CD8-positive, alpha-beta memory T cell (primary cell): ENCODE results near the gene PHF1. TPM values are rescaled to one million over a fixed set of nuclear protein-coding genes. Genes with fewer than 3 reads are reported as not detected.
A peak's percentile ranks its signal among the peaks of the same experiment; 100 is the strongest.

Experiments used
- CTCF ChIA-PET: fragments of 350-600 bp; sonication (Branson Sonifier 250); formaldehyde crosslinking; loops from one replicate; lab custom pipeline; 2021; ENCODE audit warnings: antibody characterized with exemption; lab: Charles Lee
- POLR2A ChIA-PET: fragments of 350-600 bp; sonication (Branson Sonifier 250); formaldehyde crosslinking; loops from one replicate; lab custom pipeline; 2021; ENCODE audit warnings: antibody characterized with exemption; lab: Charles Lee
- DNase-seq, 5 donors: peaks; one replicate each; pipeline versions ENCODE4 v3.0.0 to v3.0.0-alpha.2; 2020 to 2022; ENCODE audit warnings: mixed read lengths in 1 of 5
- H3K27ac ChIP-seq: one replicate; pipeline ENCODE4 v1.7.0; 2013; ENCODE audit warnings: low read depth, mild to moderate bottlenecking, low read length, moderate library complexity
- H3K27me3 ChIP-seq: 2 replicates; pipeline ENCODE4 v1.7.0; 2013; ENCODE audit warnings: low read length, mild to moderate bottlenecking; ENCODE audit not compliant: insufficient read depth, poor library complexity, severe bottlenecking
- H3K36me3 ChIP-seq: 2 replicates; pipeline ENCODE4 v1.7.0; 2013; ENCODE audit warnings: mild to moderate bottlenecking, low read length, moderate library complexity; ENCODE audit not compliant: insufficient read depth
- H3K4me1 ChIP-seq: 2 replicates; pipeline ENCODE4 v1.7.0; 2013; ENCODE audit warnings: mild to moderate bottlenecking, low read length, moderate library complexity; ENCODE audit not compliant: insufficient read depth
- H3K4me3 ChIP-seq: 2 replicates; pipeline ENCODE4 v1.7.0; 2013; ENCODE audit warnings: mild to moderate bottlenecking, low read length
- H3K9me3 ChIP-seq: 2 replicates; pipeline ENCODE4 v1.7.0; 2013; ENCODE audit warnings: mild to moderate bottlenecking, low read length
- H3K27ac Mint-ChIP-seq, 8 donors: one replicate each; pipeline ENCODE4 v1.8.0; 2020 to 2021; ENCODE audit warnings: mixed read lengths in 8 of 8, mild to moderate bottlenecking in 6 of 8, inconsistent platforms in 3 of 8, moderate library complexity in 3 of 8
- H3K27me3 Mint-ChIP-seq, 2 donors: one replicate each; pipeline ENCODE4 v1.8.0; 2020 to 2021; ENCODE audit warnings: mixed read lengths in 2 of 2, mild to moderate bottlenecking in 1 of 2, moderate library complexity in 1 of 2
- H3K36me3 Mint-ChIP-seq, 3 donors: one replicate each; pipeline ENCODE4 v1.8.0; 2020 to 2021; ENCODE audit warnings: mixed read lengths in 3 of 3, inconsistent platforms in 1 of 3, mild to moderate bottlenecking in 1 of 3
- H3K4me1 Mint-ChIP-seq, 3 donors: one replicate each; pipeline ENCODE4 v1.8.0; 2020 to 2021; ENCODE audit warnings: mixed read lengths in 3 of 3, inconsistent platforms in 1 of 3, mild to moderate bottlenecking in 1 of 3
- H3K4me3 Mint-ChIP-seq, 7 donors: one replicate each; pipeline ENCODE4 v1.8.0; 2020 to 2021; ENCODE audit warnings: mixed read lengths in 7 of 7, mild to moderate bottlenecking in 6 of 7, moderate library complexity in 4 of 7, inconsistent platforms in 2 of 7
- H3K9me3 Mint-ChIP-seq, 5 donors: one replicate each; pipeline ENCODE4 v1.8.0; 2020 to 2022; ENCODE audit warnings: mixed read lengths in 5 of 5, mild to moderate bottlenecking in 3 of 5, moderate library complexity in 2 of 5, inconsistent platforms in 1 of 5
- polyA plus RNA-seq: library from polyadenylated mRNA; unstranded; fragments of 300-500 nt; fragmentation: Illumina TruSeq; gene quantifications from one replicate; pipeline ENCODE4 v1.2.3, GENCODE V29; 2021
- total RNA-seq, 2 experiments: library from RNA; stranded (reverse); gene quantifications; one replicate each; pipeline ENCODE4 v1.2.3, GENCODE V29; 2021

PHF1 gene
- total and polyA plus RNA-seq, 3 experiments from 2014 or later, result 38.5 to 76.5 (median 43.3) TPM

GRCh38 chr6:33420491-33421343 is 9.9 kb downstream of the PHF1 start:
- H3K27me3 Mint-ChIP-seq, result peaks cover 0 to 3% of the 10 kb centered on the region in 2 donors
- no peaks in the 10 kb centered on the region for H3K9me3 Mint-ChIP-seq
- peak overlapping the region in 7 of 8 donors; percentile 50 to 90 (median 75) for H3K27ac Mint-ChIP-seq
- H3K4me1 Mint-ChIP-seq, result peaks cover 63 to 66% (median 65%) of the 10 kb centered on the region in 3 donors
- POLR2A ChIA-PET, result no interaction called here
- H3K27ac ChIP-seq, result no peak overlapping the region
- no peaks in the 10 kb centered on the region for H3K9me3 ChIP-seq
- peak overlapping the region in 3 of 7 donors; percentile 12 to 79 (median 50) for H3K4me3 Mint-ChIP-seq
- no peaks in the 10 kb centered on the region for H3K27me3 ChIP-seq
- peaks cover under 1 to 21% (median 4%) of the 10 kb centered on the region in 3 donors for H3K36me3 Mint-ChIP-seq
- peaks cover 5% of the 10 kb centered on the region for H3K36me3 ChIP-seq
- no peak overlapping the region for H3K4me3 ChIP-seq
- DNase-seq, result no peak
- CTCF ChIA-PET, result interaction anchor here (1.3 kb wide), 1 partner anchor 30 kb away, joined by 3 read pairs; no protein-coding TSS in a partner anchor
- H3K4me1 ChIP-seq, result peaks cover 51% of the 10 kb centered on the region

- no peaks in the 10 kb centered on the region for H3K27me3 ChIP-seq
- Mint-ChIP-seq H3K27me3 (peaks cover 0 to 3% of the 10 kb centered on the region in 2 donors), H3K4me3 (peak overlapping the region in 1 of 7 donors; percentile 79), H3K4me1 (peaks cover 60 to 63% (median 62%) of the 10 kb centered on the region in 3 donors), H3K9me3 (no peaks in the 10 kb centered on the region), H3K36me3 (peaks cover 0 to 16% (median 4%) of the 10 kb centered on the region in 3 donors), H3K27ac (peak overlapping the region in 6 of 8 donors; percentile 30 to 90 (median 60))
- ChIA-PET POLR2A (no interaction called here), CTCF (no interaction called here)
- H3K36me3 ChIP-seq, result no peaks in the 10 kb centered on the region
- H3K4me1 ChIP-seq, result peaks cover 45% of the 10 kb centered on the region
- H3K27ac ChIP-seq, result no peak overlapping the region
- no peak for DNase-seq
- H3K9me3 ChIP-seq, result no peaks in the 10 kb centered on the region
- no peak overlapping the region for H3K4me3 ChIP-seq
Observed at GRCh38 chr6:33421344-33421643, 10.5 kb downstream of the PHF1 start.

GRCh38 chr6:33423777-33424176 is 13.0 kb downstream of the PHF1 start:
- Mint-ChIP-seq H3K9me3 (no peaks in the 10 kb centered on the region), H3K36me3 (peaks cover 0 to 13% (median 0%) of the 10 kb centered on the region in 3 donors), H3K27ac (peak overlapping the region; percentile 80 to 100 (median 99)), H3K4me3 (peak overlapping the region; percentile 46 to 93 (median 86)), H3K4me1 (peaks cover 57 to 62% (median 61%) of the 10 kb centered on the region in 3 donors), H3K27me3 (peaks cover 0 to 11% of the 10 kb centered on the region in 2 donors)
- Histone ChIP-seq H3K27ac (no peak overlapping the region), H3K36me3 (no peaks in the 10 kb centered on the region), H3K4me1 (peaks cover 38% of the 10 kb centered on the region), H3K27me3 (no peaks in the 10 kb centered on the region), H3K4me3 (no peak overlapping the region), H3K9me3 (no peaks in the 10 kb centered on the region)
- ChIA-PET POLR2A (interaction anchor here (3.0 kb wide), 1 partner anchor 13 kb away, joined by 13 read pairs; the partner anchor contains the start of gene PHF1), CTCF (interaction anchor here (3.5 kb wide), 1 partner anchor 15 kb away, joined by 10 read pairs; no protein-coding TSS in a partner anchor)
- no peak for DNase-seq

GRCh38 chr6:33424855-33425667 is 14.2 kb downstream of the PHF1 start:
- H3K27ac Mint-ChIP-seq, result peak overlapping the region; percentile 97 to 100 (median 99)
- DNase-seq, result no peak
- CTCF ChIA-PET, result interaction anchor here (0.9 to 3.5 kb wide), 9 partner anchors 13 to 177 kb away, joined by 3 to 14 read pairs (median 4); partner anchors contain the start of genes B3GALT4, RGL2 and ZBTB22
- Histone ChIP-seq H3K36me3 (no peaks in the 10 kb centered on the region), H3K27ac (peak overlapping the region; percentile 88), H3K4me1 (peaks cover 40% of the 10 kb centered on the region), H3K9me3 (no peaks in the 10 kb centered on the region), H3K27me3 (no peaks in the 10 kb centered on the region), H3K4me3 (peak overlapping the region; percentile 69)
- no peaks in the 10 kb centered on the region for H3K9me3 Mint-ChIP-seq
- H3K4me3 Mint-ChIP-seq, result peak overlapping the region; percentile 84 to 93 (median 91)
- peaks cover 0 to 11% of the 10 kb centered on the region in 2 donors for H3K27me3 Mint-ChIP-seq
- peaks cover 59 to 64% (median 63%) of the 10 kb centered on the region in 3 donors for H3K4me1 Mint-ChIP-seq
- POLR2A ChIA-PET, result interaction anchor here (1.4 to 3.0 kb wide), 3 partner anchors 14 to 136 kb away, joined by 3 to 13 read pairs (median 4); partner anchors contain the start of genes PFDN6, PHF1, WDR46 and ZBTB22
- peaks cover 0 to 13% (median 0%) of the 10 kb centered on the region in 3 donors for H3K36me3 Mint-ChIP-seq

GRCh38 chr6:33425668-33426577 is 15.1 kb downstream of the PHF1 start:
- POLR2A ChIA-PET, result interaction anchor here (0.9 to 3.0 kb wide), 6 partner anchors 8 to 137 kb away, joined by 3 to 13 read pairs (median 4); partner anchors contain the start of genes CUTA, PFDN6, PHF1 and WDR46
- Mint-ChIP-seq H3K4me3 (peak overlapping the region; percentile 84 to 93 (median 91)), H3K27me3 (peaks cover 0 to 11% of the 10 kb centered on the region in 2 donors), H3K36me3 (peaks cover 0 to 13% (median 0%) of the 10 kb centered on the region in 3 donors), H3K27ac (peak overlapping the region; percentile 97 to 100 (median 99)), H3K4me1 (peaks cover 66 to 73% (median 71%) of the 10 kb centered on the region in 3 donors), H3K9me3 (no peaks in the 10 kb centered on the region)
- Histone ChIP-seq H3K4me1 (peaks cover 48% of the 10 kb centered on the region), H3K36me3 (no peaks in the 10 kb centered on the region), H3K4me3 (peak overlapping the region; percentile 69), H3K9me3 (no peaks in the 10 kb centered on the region), H3K27me3 (no peaks in the 10 kb centered on the region), H3K27ac (peak overlapping the region; percentile 88)
- peak; percentile 78 to 90 (median 80) for DNase-seq
- CTCF ChIA-PET, result interaction anchor here (0.6 to 3.5 kb wide), 11 partner anchors 14 to 215 kb away, joined by 3 to 14 read pairs (median 4); partner anchors contain the start of genes B3GALT4, RGL2, ZBTB22 and ZBTB9

GRCh38 chr6:33426590-33427511 is 16.0 kb downstream of the PHF1 start:
- peak; percentile 39 to 76 (median 59) for DNase-seq
- H3K27ac ChIP-seq, result peak overlapping the region; percentile 88
- Mint-ChIP-seq H3K4me1 (peaks cover 66 to 74% (median 74%) of the 10 kb centered on the region in 3 donors), H3K9me3 (no peaks in the 10 kb centered on the region), H3K36me3 (peaks cover 0 to 13% (median 0%) of the 10 kb centered on the region in 3 donors), H3K27ac (peak overlapping the region; percentile 97 to 100 (median 99)), H3K4me3 (peak overlapping the region; percentile 84 to 93 (median 91)), H3K27me3 (peaks cover 0 to 11% of the 10 kb centered on the region in 2 donors)
- no peaks in the 10 kb centered on the region for H3K27me3 ChIP-seq
- no peaks in the 10 kb centered on the region for H3K9me3 ChIP-seq
- ChIA-PET CTCF (interaction anchor here (0.6 to 3.5 kb wide), 10 partner anchors 14 to 216 kb away, joined by 3 to 14 read pairs (median 4); partner anchors contain the start of genes B3GALT4, RGL2, ZBTB22 and ZBTB9), POLR2A (interaction anchor here (0.9 to 3.0 kb wide), 4 partner anchors 9 to 109 kb away, joined by 4 to 13 read pairs (median 4); partner anchors contain the start of genes CUTA, PHF1 and ZBTB22)
- H3K4me3 ChIP-seq, result peak overlapping the region; percentile 74
- peaks cover 58% of the 10 kb centered on the region for H3K4me1 ChIP-seq
- H3K36me3 ChIP-seq, result no peaks in the 10 kb centered on the region
